ENCODE results near the gene STK32C.

STK32C gene

GRCh38 chr10:132193907-132194552 is 113.7 kb downstream of the STK32C start:
- no peak for TF ChIP-seq CTCF (IDR thresholded peaks at IDR 0.05; ENCODE audit: insufficient read depth, low read depth, low read length, missing control alignments)
- H3K4me3 ChIP-seq (ENCODE audit: low read depth, low read length): no peak overlapping the region
- DNase-seq (ENCODE audit: low read depth): no peak

GRCh38 chr10:132192991-132193665 is 114.6 kb downstream of the STK32C start:
- H3K4me3 ChIP-seq (ENCODE audit: low read depth, low read length): no peak overlapping the region
- TF ChIP-seq CTCF (IDR thresholded peaks at IDR 0.05; ENCODE audit: insufficient read depth, low read depth, low read length, missing control alignments): no peak
- DNase-seq (ENCODE audit: low read depth): no peak

GRCh38 chr10:132192076-132192975 is 115.4 kb downstream of the STK32C start:
- no peak overlapping the region for H3K4me3 ChIP-seq (ENCODE audit: low read depth, low read length)
- no peak for TF ChIP-seq CTCF (IDR thresholded peaks at IDR 0.05; ENCODE audit: insufficient read depth, low read depth, low read length, missing control alignments)
- no peak for DNase-seq (ENCODE audit: low read depth)

- no peak for TF ChIP-seq CTCF (IDR thresholded peaks at IDR 0.05; ENCODE audit: insufficient read depth, low read depth, low read length, missing control alignments)
Measured at GRCh38 chr10:132189810-132190422, 117.8 kb downstream of the STK32C start.

GRCh38 chr10:132189016-132189415 is 118.7 kb downstream of the STK32C start:
- H3K4me3 ChIP-seq (ENCODE audit: low read depth, low read length): no peak overlapping the region
- TF ChIP-seq CTCF (IDR thresholded peaks at IDR 0.05; ENCODE audit: insufficient read depth, low read depth, low read length, missing control alignments): no peak
- DNase-seq (ENCODE audit: low read depth): no peak

More at GRCh38 chr10:132189810-132190422, 117.8 kb downstream of the STK32C start:
- DNase-seq (ENCODE audit: low read depth): no peak
- no peak overlapping the region for H3K4me3 ChIP-seq (ENCODE audit: low read depth, low read length)

- TF ChIP-seq CTCF (IDR thresholded peaks at IDR 0.05; ENCODE audit: insufficient read depth, low read depth, low read length, missing control alignments): no peak
- no peak overlapping the region for H3K4me3 ChIP-seq (ENCODE audit: low read depth, low read length)
- no peak for DNase-seq (ENCODE audit: low read depth)
Measured at GRCh38 chr10:132188331-132188730, 119.4 kb downstream of the STK32C start.

Data from GM12865 (cell line).